ENCODE measurements around the gene LYPD1.

LYPD1 gene

DNA sequence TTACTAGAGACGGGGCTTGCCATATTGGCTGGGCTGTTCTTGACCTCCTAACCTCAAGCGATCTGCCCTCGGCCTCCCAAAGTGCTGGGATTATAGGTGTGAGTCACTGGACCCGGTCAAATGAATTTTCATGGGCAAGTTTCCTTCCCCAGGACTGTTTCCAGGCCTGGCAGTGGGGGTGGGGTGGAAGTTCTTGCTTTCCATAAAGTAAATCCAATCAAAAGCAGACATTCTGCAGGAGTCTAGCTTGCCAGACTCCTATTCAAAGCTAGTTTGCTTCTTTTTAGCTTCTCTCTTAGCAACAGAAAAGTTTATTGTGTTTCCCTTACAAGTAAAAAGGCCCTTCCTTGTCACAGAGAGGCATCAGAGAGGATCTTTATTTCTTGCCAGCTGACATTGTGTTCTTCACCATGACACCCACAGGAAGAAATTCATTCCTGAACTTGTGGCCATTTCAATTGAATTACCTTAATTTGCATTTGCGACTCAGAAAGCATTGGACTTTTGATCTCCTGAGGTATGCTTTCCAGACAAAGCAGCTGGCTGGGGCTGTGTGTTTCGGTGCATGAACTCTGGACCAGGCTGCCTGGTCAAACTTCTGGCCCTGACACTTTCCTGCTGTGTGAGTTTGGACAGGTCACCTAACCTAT lies 37.9 kb downstream of the LYPD1 start:
- no peak for DNase-seq

DNA sequence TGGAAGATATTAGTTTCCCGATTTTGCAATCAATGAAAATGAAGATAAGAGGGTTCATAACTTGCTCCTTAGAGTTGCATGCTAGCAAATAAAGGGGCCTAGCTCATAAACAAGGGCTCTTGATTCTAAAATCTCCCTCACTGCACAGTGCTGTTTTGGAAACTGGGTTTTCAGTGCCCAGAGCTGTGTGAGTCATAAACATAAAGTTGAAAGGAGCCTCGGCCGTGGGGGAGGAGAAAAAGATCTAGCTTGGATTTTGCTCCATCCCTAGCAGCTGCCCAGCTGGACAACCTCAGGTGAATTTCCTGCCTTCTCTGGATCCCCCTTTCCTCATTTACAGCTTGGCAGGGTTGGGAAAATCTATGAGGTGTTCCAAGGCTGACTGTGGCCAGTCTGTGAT lies 42.5 kb downstream of the LYPD1 start:
- no peak for DNase-seq

GRCh38 chr2:132623096-132623839 lies 46.7 kb downstream of the LYPD1 start:
- DNase-seq = no peak

GRCh38 chr2:132621131-132621875 lies 48.7 kb downstream of the LYPD1 start:
- DNase-seq = peak; percentile 12

DNA sequence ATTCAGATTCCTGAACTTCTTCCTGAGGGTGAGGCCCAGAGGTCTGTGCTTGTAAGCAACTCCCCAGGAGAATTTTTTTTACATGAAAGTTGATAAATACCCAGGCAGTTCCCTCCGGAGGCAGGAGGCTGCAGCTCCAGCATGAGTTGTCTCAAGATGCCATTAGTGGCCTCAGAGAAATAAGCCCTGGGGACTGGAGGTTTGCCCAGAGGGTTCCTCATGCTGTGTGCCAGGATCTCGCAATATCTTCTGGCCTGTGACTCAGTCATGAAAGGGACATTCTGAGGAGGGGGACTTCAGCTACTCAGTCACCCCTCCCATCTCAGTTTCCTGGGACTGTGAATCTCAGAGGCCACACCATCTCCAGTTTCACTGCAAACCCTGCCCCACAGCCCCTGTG lies 49.9 kb downstream of the LYPD1 start:
- no peak for DNase-seq

GRCh38 chr2:132618734-132619133 lies 51.3 kb downstream of the LYPD1 start:
- DNase-seq = no peak

DNA sequence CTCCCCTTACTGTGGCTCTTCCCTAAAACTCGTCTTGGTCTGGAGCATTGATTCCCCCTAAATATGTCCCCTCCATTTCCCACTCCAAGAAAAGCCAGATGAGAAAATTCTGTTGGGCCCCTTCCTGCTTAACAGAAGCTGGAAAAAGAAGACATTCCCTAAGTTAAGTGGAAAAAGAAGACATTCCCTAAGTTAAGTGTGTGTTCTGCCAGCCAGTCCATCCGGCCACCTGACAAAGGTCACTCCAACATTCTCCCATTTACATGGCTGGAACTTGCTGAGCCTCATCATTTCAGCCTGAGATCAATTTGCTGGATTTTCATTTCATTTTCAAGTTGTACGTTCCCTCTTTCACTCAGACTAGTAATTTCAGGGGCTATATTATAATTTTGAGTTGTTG lies 52.0 kb downstream of the LYPD1 start:
- DNase-seq = no peak

GRCh38 chr2:132615329-132616085 lies 54.5 kb downstream of the LYPD1 start:
- peak; percentile 46 for DNase-seq

- DNase-seq = no peak
These were observed 58.3 kb downstream of the LYPD1 start for GRCh38 chr2:132611719-132612118.

DNA sequence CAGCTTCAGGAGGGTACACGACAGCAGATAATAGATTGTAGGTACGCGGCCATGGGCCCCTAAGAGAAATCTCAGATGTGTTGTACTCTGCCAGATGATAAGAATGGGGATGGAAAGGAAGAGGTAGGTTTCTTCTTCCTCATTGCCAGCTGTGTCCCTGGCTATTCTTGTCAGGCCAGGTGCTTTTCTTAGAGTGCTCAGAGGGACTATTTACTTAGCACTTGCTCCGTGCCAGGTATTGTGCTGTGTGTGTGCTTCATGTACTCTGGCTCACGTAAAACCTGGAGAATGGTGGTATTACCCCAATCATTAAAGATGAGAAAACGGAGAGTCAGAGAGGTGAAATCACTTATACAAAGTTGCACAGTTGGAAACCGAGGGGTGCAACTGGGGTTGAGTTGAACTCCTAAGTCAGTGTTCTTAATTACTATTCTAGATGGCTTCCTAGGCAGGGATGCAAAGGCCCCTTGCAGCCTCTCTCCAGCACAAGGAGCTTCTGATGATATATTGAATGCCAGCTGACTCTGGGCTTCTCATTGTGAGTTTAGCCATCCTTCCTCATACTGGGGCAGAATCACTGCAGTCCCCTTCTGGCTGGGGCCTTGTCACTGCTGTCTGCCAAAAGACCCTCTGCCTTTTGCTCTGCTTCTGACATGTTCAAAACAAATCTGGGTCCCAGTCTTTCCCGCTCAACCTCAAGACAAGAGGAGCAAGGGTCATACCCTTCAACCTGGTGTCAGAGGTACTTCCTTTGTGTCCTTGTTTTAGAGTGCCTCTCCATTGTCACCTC lies 60.7 kb downstream of the LYPD1 start:
- DNase-seq = peak; percentile 53

- no peak for DNase-seq
These were observed 61.7 kb downstream of the LYPD1 start for GRCh38 chr2:132608311-132608710.

GRCh38 chr2:132607426-132608090 lies 62.4 kb downstream of the LYPD1 start:
- no peak for DNase-seq

DNA sequence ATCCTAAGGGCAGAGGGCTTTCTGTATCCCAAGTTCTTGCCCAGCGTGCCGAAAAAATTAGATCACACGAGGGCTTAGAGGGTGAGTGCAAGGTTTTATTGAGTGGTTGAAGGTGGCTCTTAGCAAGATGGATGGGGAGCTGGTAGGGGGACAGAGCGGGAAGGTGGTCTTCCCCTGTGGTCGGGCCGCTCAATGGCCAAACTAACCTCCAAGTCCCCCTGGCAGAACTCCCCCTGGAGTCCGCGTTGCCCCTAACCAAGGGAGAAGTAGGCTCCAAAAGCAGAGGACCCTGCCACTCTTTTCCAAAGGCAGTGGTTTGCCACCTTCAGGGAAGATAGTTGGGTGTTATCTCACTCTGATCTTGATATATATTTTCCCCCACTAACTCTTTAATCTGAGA lies 63.4 kb downstream of the LYPD1 start:
- DNase-seq = no peak

GRCh38 chr2:132605236-132606180 lies 64.5 kb downstream of the LYPD1 start:
- DNase-seq = no peak

DNA sequence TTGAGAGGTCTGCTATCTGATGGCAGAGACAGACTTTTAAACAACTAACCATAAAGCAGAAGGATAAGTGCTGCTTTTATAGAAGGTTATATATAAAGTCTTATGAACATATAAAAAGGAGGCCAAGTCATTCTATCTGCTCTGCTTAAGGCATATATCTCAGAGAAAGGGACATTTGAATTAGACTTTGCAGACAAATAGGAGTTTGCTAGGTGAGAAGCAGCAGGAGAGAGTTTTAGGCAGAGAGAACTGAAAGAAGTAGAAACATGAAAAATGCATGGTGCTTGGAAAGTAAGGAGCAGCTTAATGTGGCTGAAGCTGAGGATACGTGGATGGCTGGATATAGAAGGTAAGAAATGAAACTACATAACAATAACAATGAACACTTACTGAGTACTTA lies 65.4 kb downstream of the LYPD1 start:
- no peak for DNase-seq

- DNase-seq = no peak
These were observed 70.4 kb downstream of the LYPD1 start for GRCh38 chr2:132599556-132599955.

DNA sequence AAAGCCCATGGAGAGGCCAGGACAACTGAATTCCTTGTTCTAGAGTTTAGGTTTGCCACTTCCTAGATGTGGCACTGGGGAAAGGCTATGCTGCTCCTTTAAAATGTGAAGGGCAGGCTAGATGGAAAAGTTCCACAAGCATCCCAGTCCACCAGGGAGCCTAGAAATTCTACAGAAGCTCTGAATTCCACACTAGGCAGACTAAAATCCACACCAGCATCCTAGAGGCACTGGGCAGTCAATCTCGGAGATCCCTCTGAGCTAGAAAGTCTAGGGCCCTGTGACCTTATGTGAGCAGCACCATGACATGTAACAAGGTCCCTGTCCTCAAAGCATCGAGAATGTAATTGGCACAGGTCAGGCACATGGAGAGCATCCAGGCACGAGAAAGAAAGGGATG lies 71.5 kb downstream of the LYPD1 start:
- DNase-seq = no peak

GRCh38 chr2:132597831-132598230 lies 72.2 kb downstream of the LYPD1 start:
- DNase-seq = no peak

GRCh38 chr2:132597166-132597565 lies 72.8 kb downstream of the LYPD1 start:
- DNase-seq = no peak

DNA sequence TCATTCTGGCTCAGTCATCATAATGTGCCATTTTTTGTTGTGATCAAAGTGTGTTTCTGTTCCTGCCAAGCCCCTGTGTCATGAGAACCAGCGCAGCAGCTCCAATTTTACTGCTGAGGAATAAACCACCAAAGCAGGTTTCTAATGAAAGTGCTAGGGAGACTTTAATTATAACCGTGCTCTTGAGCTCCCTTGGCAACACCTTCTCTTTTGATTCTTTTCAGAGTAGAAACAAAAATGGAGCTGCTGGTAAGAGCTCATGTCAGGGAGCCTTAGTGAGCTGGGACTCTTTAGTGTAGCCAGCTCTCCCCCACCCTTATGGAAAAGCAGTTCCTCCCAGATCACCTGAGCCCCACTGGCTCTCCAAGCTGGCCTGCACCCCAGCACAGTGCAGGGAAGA lies 74.3 kb downstream of the LYPD1 start:
- DNase-seq = no peak

DNA sequence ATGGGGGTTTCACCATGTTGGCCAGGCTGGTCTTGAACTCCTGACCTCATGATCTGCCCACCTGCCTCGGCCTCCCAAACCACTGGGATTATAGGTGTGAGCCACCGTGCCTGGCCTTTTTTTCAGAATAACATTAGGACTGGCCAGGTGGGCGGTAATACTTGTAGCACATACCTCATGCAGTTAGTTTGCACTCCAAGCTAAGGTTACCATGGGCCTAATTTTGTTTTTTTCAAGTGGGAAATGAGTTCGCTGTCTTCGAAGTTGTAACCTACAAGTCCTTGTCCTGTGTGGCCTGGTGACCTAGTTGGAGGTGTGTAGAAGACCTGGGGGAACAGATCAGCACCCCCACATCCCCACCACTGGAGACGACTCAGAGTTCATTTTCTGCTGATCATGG lies 74.8 kb downstream of the LYPD1 start:
- no peak for DNase-seq
